ENCODE results near the gene CD300H.

DNA sequence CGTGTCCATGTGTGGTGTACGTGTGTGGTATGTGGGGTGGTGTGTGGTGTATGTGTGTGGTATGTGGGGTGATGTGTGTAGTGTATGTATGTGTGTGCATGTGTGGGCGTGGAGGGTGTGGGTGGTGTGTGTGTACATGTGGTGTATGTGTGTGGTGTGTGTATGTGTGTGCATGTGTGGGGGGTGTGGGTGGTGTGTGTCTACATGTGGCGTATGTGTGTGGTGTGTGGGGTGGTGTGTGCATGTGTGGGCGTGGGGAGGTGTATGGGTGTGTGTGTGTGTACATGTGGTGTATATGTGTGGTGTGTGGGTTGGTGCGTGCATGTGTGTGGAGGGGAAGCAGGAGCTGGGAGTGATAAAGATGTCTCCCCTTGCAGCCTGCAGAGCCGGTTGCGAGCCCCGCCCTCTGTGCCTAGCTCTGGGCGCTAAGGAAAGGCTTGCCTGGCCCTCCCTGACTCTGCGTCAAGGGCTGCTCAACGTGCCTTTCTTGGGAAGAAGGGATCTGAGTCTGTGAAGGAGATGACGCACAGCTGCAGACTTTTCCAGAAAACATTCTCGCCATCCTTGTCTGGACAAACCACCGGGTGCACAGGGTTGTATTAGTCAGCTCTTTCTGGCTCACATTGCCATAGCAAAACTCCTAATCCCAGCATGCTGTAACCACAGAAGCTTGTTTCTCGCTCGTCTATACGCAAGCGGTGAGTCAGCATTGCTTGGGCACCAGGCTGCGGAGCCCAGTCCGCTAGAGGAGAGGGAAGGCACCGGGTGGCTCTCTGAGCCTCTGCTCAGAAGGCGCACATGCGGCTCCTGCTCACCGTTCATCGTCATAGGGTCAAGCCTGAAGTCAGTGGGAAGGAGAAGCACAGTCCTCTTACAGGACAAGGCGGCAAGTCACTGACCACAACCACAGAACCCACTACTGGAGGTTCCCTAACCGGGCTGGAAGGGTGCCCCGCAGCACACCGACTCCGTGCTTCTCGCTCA, 2.0 kb upstream of the CD300H start:
- TF ChIP-seq, protein P1, sequence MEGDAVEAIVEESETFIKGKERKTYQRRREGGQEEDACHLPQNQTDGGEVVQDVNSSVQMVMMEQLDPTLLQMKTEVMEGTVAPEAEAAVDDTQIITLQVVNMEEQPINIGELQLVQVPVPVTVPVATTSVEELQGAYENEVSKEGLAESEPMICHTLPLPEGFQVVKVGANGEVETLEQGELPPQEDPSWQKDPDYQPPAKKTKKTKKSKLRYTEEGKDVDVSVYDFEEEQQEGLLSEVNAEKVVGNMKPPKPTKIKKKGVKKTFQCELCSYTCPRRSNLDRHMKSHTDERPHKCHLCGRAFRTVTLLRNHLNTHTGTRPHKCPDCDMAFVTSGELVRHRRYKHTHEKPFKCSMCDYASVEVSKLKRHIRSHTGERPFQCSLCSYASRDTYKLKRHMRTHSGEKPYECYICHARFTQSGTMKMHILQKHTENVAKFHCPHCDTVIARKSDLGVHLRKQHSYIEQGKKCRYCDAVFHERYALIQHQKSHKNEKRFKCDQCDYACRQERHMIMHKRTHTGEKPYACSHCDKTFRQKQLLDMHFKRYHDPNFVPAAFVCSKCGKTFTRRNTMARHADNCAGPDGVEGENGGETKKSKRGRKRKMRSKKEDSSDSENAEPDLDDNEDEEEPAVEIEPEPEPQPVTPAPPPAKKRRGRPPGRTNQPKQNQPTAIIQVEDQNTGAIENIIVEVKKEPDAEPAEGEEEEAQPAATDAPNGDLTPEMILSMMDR (IDR thresholded peaks at IDR 0.05) = no peak
- TF ChIP-seq POLR2A (IDR thresholded peaks at IDR 0.05) = no peak
